HG03354 (cell line): ENCODE results near the gene CCDC32.
"Not testable (repeated sequence)": the region's sequence is repeated elsewhere in the genome, so short reads cannot be mapped to it uniquely, and the experiment has no call there.

Source experiments
- ATAC-seq: cut with Tn5 transposase; IDR thresholded peaks from one replicate; pipeline ENCODE4 v1.9.1; 2021; ENCODE audit warnings: mild to moderate bottlenecking; ENCODE audit not compliant: unreplicated experiment, poor library complexity, severe bottlenecking

CCDC32 gene, protein sequence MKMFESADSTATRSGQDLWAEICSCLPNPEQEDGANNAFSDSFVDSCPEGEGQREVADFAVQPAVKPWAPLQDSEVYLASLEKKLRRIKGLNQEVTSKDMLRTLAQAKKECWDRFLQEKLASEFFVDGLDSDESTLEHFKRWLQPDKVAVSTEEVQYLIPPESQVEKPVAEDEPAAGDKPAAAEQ

GRCh38 chr15:40564591-40565332, at the start of gene CCDC32:
Gene CCDC32, minus strand, starts transcription at chr15:40565042. Its CDS starts 2,027 bp downstream, at chr15:40563015.
- ATAC-seq = peak; percentile 96

GRCh38 chr15:40613080-40613479, 48.2 kb upstream of the CCDC32 start:
- no peak for ATAC-seq

DNA sequence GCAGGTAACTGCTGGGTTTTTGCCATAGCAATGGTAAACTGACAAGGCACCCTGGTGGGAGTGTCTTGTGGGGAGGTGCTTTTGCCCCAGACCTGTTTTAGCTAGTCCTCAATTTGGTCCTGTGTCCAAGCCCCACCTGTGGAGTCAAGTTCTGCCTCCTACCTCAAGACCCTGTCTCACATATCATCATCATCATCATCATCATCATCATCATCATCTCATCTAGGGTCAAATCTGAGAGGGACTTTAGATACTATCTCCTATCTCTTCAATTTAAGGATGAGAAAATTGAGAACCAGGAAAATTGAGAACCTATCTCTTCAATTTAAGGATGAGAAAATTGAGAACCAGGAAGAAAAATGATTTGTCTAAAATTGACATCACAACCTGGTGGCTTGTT, 39.1 kb upstream of the CCDC32 start:
- ATAC-seq = no peak

GRCh38 chr15:40600956-40601355, 36.1 kb upstream of the CCDC32 start:
- no peak for ATAC-seq

GRCh38 chr15:40598672-40599071, 33.8 kb upstream of the CCDC32 start:
- no peak for ATAC-seq

- no peak for ATAC-seq
These were observed 33.3 kb upstream of the CCDC32 start for GRCh38 chr15:40598126-40598525.

DNA sequence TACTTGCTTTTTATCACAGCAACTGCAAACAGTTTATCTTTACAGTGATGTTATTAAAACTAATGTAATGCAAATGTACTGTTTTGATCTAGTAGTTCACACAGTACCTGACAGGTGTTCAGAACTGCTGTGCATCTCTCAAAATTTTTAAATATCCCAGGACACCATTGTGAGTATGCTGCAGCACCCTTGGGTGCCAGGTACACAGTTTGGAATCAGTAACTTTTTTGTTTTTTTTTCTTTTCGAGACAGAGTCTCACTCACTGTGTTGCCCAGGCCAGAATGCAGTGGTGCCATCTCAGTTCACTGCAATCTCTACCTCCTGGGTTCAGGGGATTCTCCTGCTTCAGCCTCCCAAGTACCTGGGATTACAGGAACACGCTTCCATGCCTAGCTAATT, 32.2 kb upstream of the CCDC32 start:
- ATAC-seq = no peak

- no peak for ATAC-seq
These were observed 30.9 kb upstream of the CCDC32 start for GRCh38 chr15:40595773-40596172.

DNA sequence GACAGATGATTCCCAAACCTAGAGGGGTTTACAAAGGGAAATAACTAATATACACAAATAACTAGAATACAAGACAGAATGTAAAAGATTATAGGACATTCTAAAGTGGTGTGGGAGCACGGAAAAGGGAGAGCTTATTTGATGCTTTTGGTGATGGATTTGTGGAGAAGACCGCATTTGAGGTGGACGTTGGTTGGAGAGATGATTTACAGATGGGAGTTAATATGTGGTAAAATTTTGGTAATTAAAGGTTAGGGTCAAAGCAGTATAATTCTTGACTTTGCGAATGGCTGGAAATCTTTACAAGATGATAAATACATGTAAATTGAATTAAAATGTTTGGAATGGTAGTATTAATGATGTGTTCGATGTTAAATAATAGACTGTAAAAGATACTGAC, 30.4 kb upstream of the CCDC32 start:
- no peak for ATAC-seq

DNA sequence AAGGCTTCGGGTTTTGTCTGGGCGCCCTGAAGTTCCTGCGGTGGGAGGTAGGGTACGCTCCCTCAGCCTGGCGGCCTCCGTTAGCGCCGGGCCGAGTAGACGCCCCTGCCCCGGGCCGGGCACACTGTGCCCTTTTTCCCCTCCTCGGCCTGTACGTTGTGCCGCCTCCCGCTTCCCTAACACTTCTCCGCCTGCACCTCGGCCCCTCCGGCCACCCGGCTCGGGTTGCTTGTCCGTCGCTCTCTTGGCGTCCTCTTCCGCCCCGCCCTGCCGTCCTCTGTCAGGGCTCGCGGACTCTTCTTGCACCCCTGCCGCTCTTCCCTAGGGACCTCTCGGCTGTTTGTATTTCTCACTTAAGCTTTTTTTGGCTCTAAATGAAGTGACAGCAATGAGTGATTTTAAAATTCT, 29.6 kb upstream of the CCDC32 start:
- ATAC-seq = peak; percentile 50

GRCh38 chr15:40593588-40594428, 29.0 kb upstream of the CCDC32 start, which contains the start of gene KNL1:
Gene KNL1, plus strand, starts transcription at chr15:40594249. Its CDS starts 8,683 bp downstream, at chr15:40602932.
- ATAC-seq = peak; percentile 73

GRCh38 chr15:40593165-40593564, 28.3 kb upstream of the CCDC32 start:
- no peak for ATAC-seq

DNA sequence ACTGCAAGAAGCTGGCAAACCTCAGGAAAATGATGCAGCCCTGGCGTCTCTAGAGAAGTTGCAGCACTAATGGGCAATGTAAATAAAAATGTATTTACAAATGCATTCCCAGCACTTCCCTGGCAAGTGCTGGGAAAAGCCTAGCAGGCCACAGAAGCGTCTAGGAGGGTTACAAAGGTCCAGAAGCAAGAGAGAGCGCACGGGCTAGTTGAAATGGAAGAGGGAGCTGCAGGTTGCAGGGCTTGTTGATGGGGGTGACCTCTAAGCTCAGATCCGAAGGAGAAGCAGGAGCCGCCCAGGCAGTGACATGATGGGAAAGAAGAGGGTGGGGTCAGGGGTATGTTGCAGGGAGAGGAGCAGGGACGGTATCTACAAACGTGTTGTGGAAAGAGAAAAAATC, 26.5 kb upstream of the CCDC32 start:
- ATAC-seq = no peak

DNA sequence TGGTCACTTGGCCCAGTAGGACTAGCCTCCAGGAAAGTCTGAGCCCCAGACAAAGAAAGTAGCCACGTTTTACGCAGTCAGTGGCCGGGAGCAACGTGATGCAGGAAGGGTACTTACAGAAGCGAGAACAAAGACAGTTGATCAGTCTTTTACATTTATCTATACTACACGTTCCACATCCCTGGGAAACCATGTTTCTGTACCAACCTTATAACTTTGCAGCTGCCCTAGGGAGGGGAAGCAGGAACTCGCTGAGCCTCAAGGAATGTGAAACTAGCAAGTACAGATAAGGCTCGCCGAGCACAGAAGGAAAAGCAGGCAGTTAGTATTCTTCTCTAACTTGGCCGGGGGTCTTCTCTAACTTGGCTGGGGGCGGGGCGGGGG, 25.8 kb upstream of the CCDC32 start:
- no peak for ATAC-seq

DNA sequence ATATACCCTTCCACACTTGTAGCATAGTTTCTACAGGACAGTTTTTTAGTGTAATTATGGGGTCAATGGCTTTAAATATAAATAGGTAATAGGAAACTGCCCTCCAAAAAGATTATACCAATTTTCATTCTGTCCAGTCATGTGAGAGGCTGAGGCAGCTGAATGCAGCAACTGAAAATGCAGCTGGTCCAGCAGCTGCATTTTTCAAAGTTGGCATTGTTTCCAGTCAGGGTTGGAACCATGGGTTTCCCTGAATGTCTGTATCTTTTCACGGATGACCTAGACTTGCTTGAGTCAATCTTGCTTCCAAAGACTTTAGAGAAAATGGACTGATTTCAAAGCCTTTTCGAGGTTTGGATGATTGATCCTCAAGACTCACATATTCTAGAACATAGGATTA, 19.3 kb upstream of the CCDC32 start:
- ATAC-seq = no peak

GRCh38 chr15:40582726-40583246, 17.9 kb upstream of the CCDC32 start:
- ATAC-seq = no peak

- not testable (repeated sequence) for ATAC-seq
These were observed 17.0 kb upstream of the CCDC32 start for GRCh38 chr15:40581796-40582195.

- ATAC-seq = no peak
These were observed 14.1 kb upstream of the CCDC32 start for GRCh38 chr15:40578892-40579291.

DNA sequence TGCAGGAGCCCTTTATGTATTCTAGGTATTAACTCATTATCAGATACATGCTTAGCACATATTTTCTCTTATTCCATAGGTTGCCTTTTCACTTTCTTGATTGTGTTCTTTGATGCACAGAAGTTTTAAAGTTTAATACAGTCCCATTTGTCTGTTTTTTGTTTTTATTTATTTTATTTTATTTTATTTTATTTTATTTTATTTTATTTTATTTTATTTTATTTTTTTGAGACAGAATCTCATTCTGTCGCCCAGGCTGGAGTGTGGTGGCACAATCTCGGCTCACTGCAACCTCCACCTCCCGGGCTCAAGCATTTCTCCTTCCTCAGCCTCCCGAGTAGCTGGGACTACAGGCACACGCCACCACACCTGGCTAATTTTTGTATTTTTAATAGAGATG, 12.1 kb upstream of the CCDC32 start:
- not testable (repeated sequence) for ATAC-seq

GRCh38 chr15:40575113-40575512, 10.3 kb upstream of the CCDC32 start:
- no peak for ATAC-seq
